ENCODE data around the gene C19orf67. TPM values are rescaled to one million over a fixed set of nuclear protein-coding genes. Genes with fewer than 3 reads are reported as not detected.
A peak's percentile ranks its signal among the peaks of the same experiment; 100 is the strongest.

The C19orf67 gene
- total RNA-seq, 2 experiments from 2014 or later, result not detected

- ChIA-PET CTCF (interaction anchor here (4.2 kb wide), 1 partner anchor 19 kb away, joined by 29 read pairs; no protein-coding TSS in a partner anchor), POLR2A (interaction anchor here (1.1 kb wide), 2 partner anchors 19 to 21 kb away, joined by 3 to 6 read pairs; no protein-coding TSS in a partner anchor)
- no peak for DNase-seq
- peaks cover 49% of the 10 kb centered on the region for H3K4me1 Mint-ChIP-seq (ENCODE audit: low read depth)
- intact Hi-C loops (cut with micrococcal nuclease), result no loop called here
- no peak for ATAC-seq
- TF ChIP-seq CTCF (IDR thresholded peaks at IDR 0.05), result no peak
- H3K4me3 Mint-ChIP-seq, result no peak overlapping the region
- no peaks in the 10 kb centered on the region for H3K9me3 Mint-ChIP-seq
- H3K36me3 Mint-ChIP-seq (ENCODE audit: low read depth), result no peaks in the 10 kb centered on the region
- H3K27ac Mint-ChIP-seq, result peak overlapping the region; percentile 34
- no peaks in the 10 kb centered on the region for H3K27me3 Mint-ChIP-seq
These were observed 26.6 kb upstream of the C19orf67 start for GRCh38 chr19:14112051-14112808.

GRCh38 chr19:14111486-14111885 is 25.9 kb upstream of the C19orf67 start:
- Mint-ChIP-seq H3K4me3 (no peak overlapping the region), H3K9me3 (no peaks in the 10 kb centered on the region), H3K27me3 (no peaks in the 10 kb centered on the region), H3K4me1 (ENCODE audit: low read depth) (peaks cover 44% of the 10 kb centered on the region), H3K27ac (no peak overlapping the region), H3K36me3 (ENCODE audit: low read depth) (no peaks in the 10 kb centered on the region)
- CTCF ChIA-PET, result interaction anchor here (1.3 kb wide), 1 partner anchor 237 kb away, joined by 3 read pairs; no protein-coding TSS in a partner anchor
- DNase-seq (no peak), ATAC-seq (no peak)
- POLR2A ChIA-PET, result interaction anchor here (1.1 kb wide), 1 partner anchor 18 kb away, joined by 3 read pairs; no protein-coding TSS in a partner anchor
- intact Hi-C loops (cut with micrococcal nuclease), result no loop called here
- no peak for TF ChIP-seq CTCF (IDR thresholded peaks at IDR 0.05)

GRCh38 chr19:14110650-14111049 is 25.1 kb upstream of the C19orf67 start:
- H3K27ac Mint-ChIP-seq, result peak overlapping the region; percentile 23
- H3K36me3 Mint-ChIP-seq (ENCODE audit: low read depth), result no peaks in the 10 kb centered on the region
- POLR2A ChIA-PET, result no interaction called here
- no peaks in the 10 kb centered on the region for H3K27me3 Mint-ChIP-seq
- H3K9me3 Mint-ChIP-seq, result no peaks in the 10 kb centered on the region
- DNase-seq, result no peak
- CTCF ChIA-PET, result interaction anchor here (1.0 to 1.3 kb wide), 2 partner anchors 26 to 237 kb away, joined by 3 to 5 read pairs; partner anchors contain the start of gene ASF1B
- H3K4me1 Mint-ChIP-seq (ENCODE audit: low read depth), result peaks cover 36% of the 10 kb centered on the region
- TF ChIP-seq CTCF (IDR thresholded peaks at IDR 0.05), result no peak
- intact Hi-C loops (cut with micrococcal nuclease), result no loop called here
- ATAC-seq, result no peak
- H3K4me3 Mint-ChIP-seq, result no peak overlapping the region

- H3K36me3 Mint-ChIP-seq (ENCODE audit: low read depth), result no peaks in the 10 kb centered on the region
- intact Hi-C loops (cut with micrococcal nuclease), result no loop called here
- no peak overlapping the region for H3K4me3 Mint-ChIP-seq
- DNase-seq, result no peak
- H3K4me1 Mint-ChIP-seq (ENCODE audit: low read depth), result peaks cover 15% of the 10 kb centered on the region
- no peak overlapping the region for H3K27ac Mint-ChIP-seq
- TF ChIP-seq CTCF (IDR thresholded peaks at IDR 0.05), result no peak
- CTCF ChIA-PET, result no interaction called here
- H3K27me3 Mint-ChIP-seq, result no peaks in the 10 kb centered on the region
- no peak for ATAC-seq
- H3K9me3 Mint-ChIP-seq, result no peaks in the 10 kb centered on the region
- POLR2A ChIA-PET, result no interaction called here
These were observed 22.2 kb upstream of the C19orf67 start for GRCh38 chr19:14107581-14108461.
